Uterus (tissue), 2 donors: ENCODE results near the gene IPO13.

ENCODE experiments used
- CTCF ChIP-seq, 4 experiments: fragments of 200-600 bp in 2 of 4; fragments of 450-650 bp in 2 of 4; sonication (generic) in 2 of 4; IDR thresholded peaks; one replicate each; pipeline ENCODE4 v1.5.1; 2016 to 2019; ENCODE audit warnings: antibody characterized with exemption in 4 of 4, mild to moderate bottlenecking in 2 of 4, moderate library complexity in 1 of 4
- POLR2A ChIP-seq, 2 donors: fragments of 450-650 bp; IDR thresholded peaks; one replicate each; pipeline ENCODE4 v1.6.1; 2016; ENCODE audit warnings: antibody characterized with exemption in 2 of 2, mild to moderate bottlenecking in 1 of 2, moderate library complexity in 1 of 2

GRCh38 chr1:44016041-44016889, 69.5 kb downstream of the IPO13 start:
- TF ChIP-seq CTCF (IDR thresholded peaks at IDR 0.05) (no peak), POLR2A (IDR thresholded peaks at IDR 0.05) (no peak)
